Umbilical cord (tissue), 2 donors: ENCODE measurements around the gene TTC13. TPM values are rescaled to one million over a fixed set of nuclear protein-coding genes. Genes with fewer than 3 reads are reported as not detected.
"Not testable (repeated sequence)": the region's sequence is repeated elsewhere in the genome, so short reads cannot be mapped to it uniquely, and the experiment has no call there.

ENCODE experiments used
- DNase-seq: peaks from one replicate; pipeline ENCODE4 v3.0.0-alpha.2; 2015; ENCODE audit warnings: low spot score
- total RNA-seq: library from RNA; depleted of rRNA; stranded (reverse); fragments of >200 nt; gene quantifications from one replicate; pipeline ENCODE4 v1.2.3, GENCODE V29; 2014; ENCODE audit warnings: low replicate concordance; ENCODE audit not compliant: insufficient read depth

Gene TTC13
- total RNA-seq, 1 donor from 2014 or later: 4.8 TPM

DNA sequence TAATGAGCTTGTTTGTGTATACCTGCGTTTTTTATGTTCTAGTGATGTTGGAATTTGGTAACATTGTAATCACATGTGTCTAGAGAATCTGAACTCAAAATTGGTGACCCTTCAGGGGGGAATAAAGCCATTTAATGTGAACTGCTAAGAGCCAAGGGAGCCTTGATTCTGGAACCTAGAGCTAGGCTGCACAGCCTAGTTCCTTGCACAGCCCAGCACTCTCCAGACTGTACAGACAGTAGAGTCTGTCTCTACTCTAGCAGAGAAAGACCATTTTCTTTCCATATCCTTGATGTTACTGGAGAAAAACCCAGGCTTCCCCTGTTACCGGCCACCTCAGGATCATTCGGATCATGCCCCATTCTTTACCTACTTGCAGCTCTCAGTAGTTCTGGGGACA, 8.8 kb upstream of the TTC13 start:
- no peak for DNase-seq

GRCh38 chr1:230986976-230987375, 8.3 kb upstream of the TTC13 start:
- no peak for DNase-seq

GRCh38 chr1:230985711-230986110, 7.0 kb upstream of the TTC13 start:
- DNase-seq: no peak

GRCh38 chr1:230984622-230985515, 6.2 kb upstream of the TTC13 start:
- not testable (repeated sequence) for DNase-seq

GRCh38 chr1:230983811-230984210, 5.2 kb upstream of the TTC13 start:
- no peak for DNase-seq

GRCh38 chr1:230982696-230983095, 4.0 kb upstream of the TTC13 start:
- DNase-seq: no peak

GRCh38 chr1:230979952-230980351, 1.3 kb upstream of the TTC13 start:
- DNase-seq: no peak

- DNase-seq: no peak
These were observed 692 bp upstream of the TTC13 start for GRCh38 chr1:230979389-230979716.

GRCh38 chr1:230977761-230978490, 735 bp downstream of the TTC13 start:
- DNase-seq: peak; percentile 34

DNA sequence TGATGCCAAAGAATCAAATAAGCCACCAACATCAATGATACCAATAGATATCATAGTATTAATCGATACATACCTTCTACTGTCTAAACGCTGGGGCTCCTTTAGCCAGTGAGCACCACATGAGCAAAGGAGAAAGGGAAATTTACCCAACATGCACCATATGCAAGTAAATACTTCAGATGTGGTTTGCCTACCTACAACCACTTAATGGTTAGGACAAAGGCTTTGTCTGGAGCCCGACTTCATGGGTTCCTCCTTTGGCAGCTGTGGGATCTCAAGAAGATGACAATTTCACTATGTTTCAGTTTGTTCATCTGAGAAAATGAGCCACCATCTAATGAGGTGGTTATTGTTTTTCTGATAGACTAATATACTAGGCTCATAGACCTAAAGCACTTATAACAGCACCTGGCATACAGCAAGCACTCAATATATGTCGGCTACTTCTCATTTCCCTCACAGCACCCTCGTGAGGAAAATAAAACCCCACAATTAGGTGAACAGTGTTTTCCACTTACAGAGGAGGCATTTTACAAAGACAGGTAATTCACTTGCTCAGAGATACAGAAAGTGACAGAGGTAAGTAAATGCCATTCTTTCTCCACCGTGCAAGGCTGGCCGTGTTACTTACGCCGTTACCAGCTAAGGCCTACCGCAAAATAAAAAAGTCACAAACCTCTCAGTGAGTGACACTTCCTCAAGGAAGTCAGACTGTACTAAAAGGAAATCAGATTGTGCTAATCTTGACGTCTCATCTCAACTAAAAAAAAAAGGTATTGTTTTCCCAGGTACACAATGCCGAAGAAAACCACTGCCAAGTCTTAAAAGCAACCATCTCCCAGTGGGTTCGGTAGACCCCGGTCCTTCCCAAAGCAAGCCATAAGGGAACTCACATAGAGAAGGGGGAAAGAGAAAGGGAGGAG, 1.6 kb downstream of the TTC13 start:
- peak; percentile 11 for DNase-seq

DNA sequence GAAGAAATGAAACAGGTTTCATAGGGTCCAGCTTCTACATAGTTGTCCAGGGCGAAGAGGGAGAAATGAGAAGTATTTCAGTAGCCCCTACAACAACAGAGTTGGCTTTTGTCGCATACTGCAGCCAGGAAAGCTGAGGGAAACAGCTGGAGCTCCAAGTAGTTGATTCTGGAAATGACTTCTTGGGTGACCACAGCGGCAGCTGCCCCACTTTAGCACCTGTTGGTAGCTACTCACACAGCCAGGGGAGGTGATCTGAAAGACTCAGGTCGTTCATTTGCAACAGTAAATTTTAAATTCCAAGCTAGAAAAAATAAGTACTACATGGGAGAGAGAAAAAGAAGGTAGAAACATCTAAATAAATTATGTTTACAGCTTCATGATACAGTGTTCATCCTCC, 2.3 kb downstream of the TTC13 start:
- no peak for DNase-seq

GRCh38 chr1:230975636-230976035, 3.0 kb downstream of the TTC13 start:
- no peak for DNase-seq

DNA sequence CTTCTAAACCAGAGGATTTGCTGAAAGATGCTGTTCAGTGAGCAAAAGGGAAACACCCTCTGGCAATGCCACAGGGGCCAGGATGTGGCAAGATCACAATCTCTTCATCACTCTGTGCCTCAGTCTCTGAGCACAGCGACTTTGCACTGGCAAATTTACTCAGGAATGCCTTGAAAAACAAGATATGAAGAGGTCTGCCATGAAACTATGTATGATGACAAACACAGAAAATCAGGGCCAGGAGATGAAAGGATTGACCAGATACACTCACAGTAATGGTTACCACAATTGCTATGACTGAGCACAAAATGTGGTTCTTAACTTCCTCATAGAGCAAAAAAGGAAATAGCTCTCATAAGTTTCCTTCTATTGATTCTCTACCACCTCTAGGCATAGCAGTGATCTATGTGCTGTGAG, 5.8 kb downstream of the TTC13 start:
- DNase-seq: peak; percentile 9

DNA sequence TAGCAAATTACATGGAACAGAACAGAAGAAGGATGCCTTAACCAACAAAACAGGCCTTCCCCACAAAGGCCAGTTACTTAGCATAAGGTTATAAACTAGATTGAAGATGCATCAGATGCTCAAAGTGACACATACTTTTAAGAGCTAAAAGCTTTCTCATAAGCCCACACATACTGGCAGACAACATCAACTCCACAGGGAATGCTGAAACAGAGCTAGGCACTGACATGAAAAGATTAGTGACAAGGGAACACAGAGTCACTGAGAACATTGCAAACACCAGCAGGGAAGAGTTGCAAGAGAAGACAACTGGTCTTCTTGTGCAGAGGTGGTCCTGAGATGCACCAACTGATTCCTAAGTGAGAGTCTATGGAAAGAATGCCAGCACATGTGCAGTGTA, 6.9 kb downstream of the TTC13 start:
- DNase-seq: no peak

GRCh38 chr1:230970432-230970831, 8.2 kb downstream of the TTC13 start:
- DNase-seq: no peak

GRCh38 chr1:230966358-230966873, 12.2 kb downstream of the TTC13 start:
- no peak for DNase-seq

DNA sequence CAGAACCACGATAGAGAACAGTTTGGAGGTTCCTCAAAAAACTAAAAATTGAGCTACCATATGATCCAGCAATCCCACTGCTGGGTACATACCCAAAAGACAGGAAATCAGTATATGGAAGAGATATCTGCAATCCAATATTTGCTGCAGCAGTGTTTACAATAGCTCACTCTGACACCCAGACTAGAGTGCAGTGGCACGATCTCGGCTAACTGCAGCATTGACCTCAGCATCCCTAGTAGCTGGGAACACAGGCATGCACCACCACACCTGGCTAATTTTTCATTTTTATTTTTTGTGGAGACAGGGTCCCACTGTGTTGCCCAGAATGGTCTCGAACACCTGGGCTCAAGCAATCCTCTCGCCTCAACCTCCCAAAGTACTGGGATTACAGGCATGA, 13.1 kb downstream of the TTC13 start:
- no peak for DNase-seq

- no peak for DNase-seq
These were observed 13.8 kb downstream of the TTC13 start for GRCh38 chr1:230964896-230965295.

DNA sequence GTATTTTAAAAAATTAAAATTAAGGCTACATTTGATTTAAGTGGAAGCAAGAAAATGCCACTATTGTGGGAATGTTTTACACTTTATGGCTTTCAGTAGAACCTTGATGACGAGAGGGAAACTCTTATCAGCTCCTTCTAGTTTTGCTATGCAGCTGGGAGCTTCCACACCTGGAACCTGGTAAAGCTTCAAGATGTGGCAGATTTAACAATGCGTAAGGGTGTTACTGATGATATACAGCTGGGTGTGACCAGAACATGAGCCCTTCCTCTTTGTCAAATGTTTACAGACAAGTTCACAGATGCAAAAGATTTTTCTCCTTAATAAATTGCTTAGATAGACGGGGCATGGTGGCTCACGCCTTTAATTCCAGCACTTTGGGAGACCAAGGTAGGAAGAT, 20.3 kb downstream of the TTC13 start:
- DNase-seq: no peak

GRCh38 chr1:230957580-230957989, 21.1 kb downstream of the TTC13 start:
- no peak for DNase-seq

DNA sequence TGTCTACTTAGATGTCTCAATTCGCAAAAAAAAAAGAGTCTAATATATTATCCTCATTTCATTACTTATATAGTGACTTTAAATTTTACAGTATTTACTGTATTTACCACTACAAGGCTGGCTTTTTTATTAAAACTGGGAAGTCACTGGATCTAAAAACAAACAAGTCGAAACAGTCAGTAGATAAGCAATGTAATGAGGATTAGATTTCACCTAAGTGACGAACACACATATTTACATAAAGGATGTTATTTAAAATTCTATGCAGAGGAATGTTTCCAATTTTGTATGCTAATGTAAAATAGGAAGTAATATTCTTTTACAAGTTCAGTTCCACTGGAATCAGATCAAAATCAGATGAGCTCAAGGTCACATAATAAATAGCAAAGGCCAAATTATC, 28.3 kb downstream of the TTC13 start:
- DNase-seq: no peak

DNA sequence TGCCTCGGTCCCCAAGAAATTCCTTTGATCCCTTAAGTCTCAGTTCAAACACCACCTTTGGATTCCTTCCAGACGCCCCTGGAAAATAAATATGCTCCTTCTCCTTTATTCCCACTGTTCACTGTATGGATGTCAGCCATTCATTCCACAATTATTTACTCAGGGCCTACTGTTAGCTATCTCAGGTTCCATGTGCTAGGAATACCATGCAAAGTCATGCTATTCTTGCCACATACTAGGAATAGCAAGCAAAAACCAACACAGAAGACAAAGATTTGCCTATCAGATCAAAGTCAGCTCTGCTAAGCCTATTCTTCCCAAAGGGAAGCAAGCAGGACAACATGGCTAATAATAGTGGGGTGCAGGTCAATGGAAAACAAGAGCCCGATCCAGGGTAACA, 29.8 kb downstream of the TTC13 start:
- DNase-seq: no peak
